IMR-90 (cell line): Measurements from ENCODE around the gene CCN5. TPM values are rescaled to one million over a fixed set of nuclear protein-coding genes. Genes with fewer than 3 reads are reported as not detected.

Experiments used
- ATAC-seq: fragments of 200-7000 bp; cut with Tn5 transposase; 2 replicates; pipeline ENCODE4 v1.9.1; 2020; ENCODE audit warnings: low read depth, mild to moderate bottlenecking, moderate library complexity
- BruUV-seq: library from RNA; stranded (reverse); fragments of 400-500 nt; replicated peaks from 2 replicates; lab custom pipeline; 2021; lab: Mats Ljungman, UMichigan
- CTCF ChIA-PET: fragments of 300-600 bp; formaldehyde crosslinking; extraction: SDS; loops from one replicate; lab custom pipeline; 2021; ENCODE audit warnings: antibody characterized with exemption; lab: Yijun Ruan, JAX
- POLR2A ChIA-PET: fragments of 300-600 bp; sonication (Branson Sonifier 250); formaldehyde crosslinking; loops from one replicate; lab custom pipeline; 2022; ENCODE audit warnings: antibody characterized with exemption; ENCODE audit not compliant: unreplicated experiment; lab: Charles Lee
- DNase-seq: peaks from one replicate; pipeline ENCODE4 v3.0.0; 2013
- H2AFZ ChIP-seq: replicated peaks from 2 replicates; pipeline ENCODE3; 2013; ENCODE audit warnings: low read length, mild to moderate bottlenecking; ENCODE audit not compliant: poor library complexity
- H2AK5ac ChIP-seq: 2 replicates; pipeline ENCODE4 v1.6.1; 2013; ENCODE audit warnings: low read depth, low read length, inconsistent platforms
- H2AK9ac ChIP-seq: replicated peaks from 2 replicates; pipeline ENCODE3; 2013; ENCODE audit warnings: mild to moderate bottlenecking, low read depth, low read length, moderate library complexity; ENCODE audit not compliant: poor library complexity
- H2BK120ac ChIP-seq: 2 replicates; pipeline ENCODE4 v1.6.1; 2013; ENCODE audit warnings: low read depth, low read length, inconsistent platforms
- H2BK15ac ChIP-seq: 3 replicates; pipeline ENCODE4 v1.6.1; 2013; ENCODE audit warnings: low read depth, low read length, inconsistent platforms
- H2BK20ac ChIP-seq: 2 replicates; pipeline ENCODE4 v1.6.1; 2013; ENCODE audit warnings: low read depth, mild to moderate bottlenecking, inconsistent platforms, low read length, moderate library complexity
- H2BK5ac ChIP-seq: 2 replicates; pipeline ENCODE4 v1.6.1; 2013; ENCODE audit warnings: mild to moderate bottlenecking, low read depth, low read length, inconsistent platforms; ENCODE audit not compliant: poor library complexity, severe bottlenecking
- H3K14ac ChIP-seq: replicated peaks from 2 replicates; pipeline ENCODE4 v1.6.1; 2013; ENCODE audit warnings: low read depth, low read length, inconsistent platforms
- H3K18ac ChIP-seq: 2 replicates; pipeline ENCODE4 v1.6.1; 2013; ENCODE audit warnings: low read depth, low read length, control low read depth
- H3K23ac ChIP-seq: 2 replicates; pipeline ENCODE4 v1.6.1; 2013; ENCODE audit warnings: low read depth, low read length, inconsistent platforms
- H3K27ac ChIP-seq: 2 replicates; pipeline ENCODE4 v1.5.1; 2013; ENCODE audit warnings: mild to moderate bottlenecking, control low read depth, low read length; ENCODE audit not compliant: insufficient read depth
- H3K27me3 ChIP-seq: 2 replicates; pipeline ENCODE4 v1.6.1; 2013; ENCODE audit warnings: low read length; ENCODE audit not compliant: control insufficient read depth, insufficient read depth
- H3K36me3 ChIP-seq: 2 replicates; pipeline ENCODE4 v1.6.1; 2013; ENCODE audit warnings: low read length, mixed read lengths; ENCODE audit not compliant: control insufficient read depth, insufficient read depth
- H3K4ac ChIP-seq: 2 replicates; pipeline ENCODE4 v1.6.1; 2013; ENCODE audit warnings: low read depth, low read length, inconsistent platforms
- H3K4me1 ChIP-seq: 2 replicates; pipeline ENCODE4 v1.6.1; 2013; ENCODE audit warnings: low read length, mixed read lengths; ENCODE audit not compliant: control insufficient read depth, insufficient read depth
- H3K4me2 ChIP-seq: 2 replicates; pipeline ENCODE4 v1.6.1; 2013; ENCODE audit warnings: low read depth, mild to moderate bottlenecking, control low read depth, low read length, moderate library complexity
- H3K4me3 ChIP-seq: 2 replicates; pipeline ENCODE4 v1.5.1; 2013; ENCODE audit warnings: low read depth, mild to moderate bottlenecking, control low read depth, low read length, moderate library complexity; ENCODE audit not compliant: insufficient read depth
- H3K56ac ChIP-seq: 2 replicates; pipeline ENCODE4 v1.6.1; 2013; ENCODE audit warnings: low read length, inconsistent platforms; ENCODE audit not compliant: insufficient read depth; ENCODE audit errors: extremely low read depth
- H3K79me1 ChIP-seq, 2 experiments: 2 replicates each; pipeline ENCODE4 v1.6.1; 2013; ENCODE audit warnings: low read length in 2 of 2, inconsistent platforms in 1 of 2, low read depth in 1 of 2
- H3K9ac ChIP-seq: 2 replicates; pipeline ENCODE4 v1.6.1; 2013; ENCODE audit warnings: low read depth, low read length, control low read depth
- H3K9me1 ChIP-seq: 2 replicates; pipeline ENCODE4 v1.6.1; 2013; ENCODE audit warnings: low read length, inconsistent platforms; ENCODE audit not compliant: insufficient read depth
- H3K9me3 ChIP-seq: 2 replicates; pipeline ENCODE4 v1.6.1; 2013; ENCODE audit warnings: low read length; ENCODE audit not compliant: control insufficient read depth, insufficient read depth
- H4K20me1 ChIP-seq: 2 replicates; pipeline ENCODE4 v1.6.1; 2013; ENCODE audit warnings: low read length, inconsistent platforms; ENCODE audit not compliant: insufficient read depth
- H4K5ac ChIP-seq: 2 replicates; pipeline ENCODE4 v1.6.1; 2013; ENCODE audit warnings: mild to moderate bottlenecking, low read depth, low read length, control low read depth
- H4K8ac ChIP-seq, 2 experiments: 2 replicates each; pipeline ENCODE4 v1.6.1; 2013; ENCODE audit warnings: low read depth in 2 of 2, low read length in 2 of 2, control low read depth in 1 of 2, inconsistent platforms in 1 of 2
- H4K91ac ChIP-seq: 2 replicates; pipeline ENCODE4 v1.6.1; 2013; ENCODE audit warnings: low read depth, low read length, inconsistent platforms; ENCODE audit not compliant: insufficient read depth
- BHLHE40 ChIP-seq: fragments of 150-350 bp; IDR thresholded peaks from 2 replicates; pipeline ENCODE4 v1.6.1; 2016; ENCODE audit warnings: mild to moderate bottlenecking, low read depth, low read length
- CHD1 ChIP-seq: IDR thresholded peaks from 2 replicates; pipeline ENCODE4 v1.6.1; 2012; ENCODE audit warnings: low read depth, low read length, improper control_type of control experiment
- MAZ ChIP-seq: IDR thresholded peaks from 2 replicates; pipeline ENCODE4 v1.6.1; 2012; ENCODE audit warnings: low read depth, mild to moderate bottlenecking, low read length, improper control_type of control experiment, moderate library complexity, borderline replicate concordance
- NFE2L2 ChIP-seq: fragments of 150-350 bp; IDR thresholded peaks from 2 replicates; pipeline ENCODE4 v1.6.1; 2016; ENCODE audit warnings: low read depth, mild to moderate bottlenecking, low read length
- SMC3 ChIP-seq: fragments of 150-350 bp; IDR thresholded peaks from 2 replicates; pipeline ENCODE4 v1.6.1; 2016; ENCODE audit warnings: low read depth, mild to moderate bottlenecking, antibody characterized with exemption, low read length, moderate library complexity
- WGBS, 2 experiments: methylation state at CpG; one replicate each; pipeline versions ENCODE4 v1.1.5 to v1.1.7; 2013; ENCODE audit warnings: missing lambda C conversion rate in 2 of 2; ENCODE audit not compliant: insufficient read length in 1 of 2; ENCODE audit errors: extremely low coverage in 2 of 2; 5-methylcytosine and 5-hydroxymethylcytosine counted together
- dilution Hi-C: fragments of 300-500 bp; cut with HindIII; formaldehyde crosslinking; loops from one replicate; pipeline ENCODE4 v1.14.3; 2018; ENCODE audit warnings: low sequenced_read_pairs; ENCODE audit not compliant: unreplicated experiment
- in situ Hi-C: fragments of 300-500 bp; cut with MboI; formaldehyde crosslinking; loops from 3 replicates; pipeline ENCODE4 v1.14.3; 2019; ENCODE audit warnings: low sequenced_read_pairs, inconsistent platforms, mixed read lengths
- intact Hi-C: fragments of 100-400 bp; cut with micrococcal nuclease; formaldehyde crosslinking; loops from 2 replicates; pipeline ENCODE4 v1.10.0; 2022
- polyA plus RNA-seq, 3 experiments: library from polyadenylated mRNA; depleted of rRNA; stranded (reverse); fragments of >200 nt; gene quantifications; 2 replicates each; pipeline ENCODE4 v1.2.3, GENCODE V29; 2012; ENCODE audit warnings: low replicate concordance in 1 of 3
- total RNA-seq: library from RNA; depleted of rRNA; stranded (reverse); fragments of >200 nt; gene quantifications from 2 replicates; pipeline ENCODE4 v1.2.3, GENCODE V29; 2012
- TF ChIP-seq, protein P1 (sequence below): conservative IDR thresholded peaks from 2 replicates; pipeline ENCODE4 v1.5.1; 2012; ENCODE audit warnings: mild to moderate bottlenecking, low read depth, low read length, improper control_type of control experiment

Gene CCN5
- total and polyA plus RNA-seq, 2 of the 4 experiments (the other 2 are of a cell fraction): not detected

DNA sequence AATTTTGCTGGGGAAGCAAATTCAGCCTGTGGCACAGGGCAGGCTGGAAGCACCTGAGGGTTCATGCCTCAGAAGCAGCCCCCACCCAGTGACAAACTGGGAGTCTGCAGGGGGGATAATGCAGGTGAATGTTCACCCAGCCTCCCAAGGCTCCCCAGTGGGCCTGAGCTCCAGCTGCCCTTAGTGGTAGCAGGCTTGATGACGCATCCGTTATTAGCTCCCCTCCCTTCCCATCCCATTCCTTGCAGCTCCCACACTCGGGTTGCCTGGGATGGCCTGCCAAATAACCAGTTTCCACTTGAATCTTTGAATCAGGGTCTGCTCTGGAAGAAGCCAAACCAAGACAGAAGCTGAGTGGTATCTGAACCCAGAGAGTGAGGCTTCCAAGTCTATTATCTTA is 46.3 kb downstream of the CCN5 start:
- Histone ChIP-seq H3K18ac (no peak overlapping the region), H3K9me3 (no peaks in the 10 kb centered on the region), H2BK120ac (no peak overlapping the region), H3K36me3 (no peaks in the 10 kb centered on the region), H3K27me3 (peaks cover 35% of the 10 kb centered on the region), H3K56ac (no peak overlapping the region), H4K91ac (no peak overlapping the region), H2BK5ac (no peak overlapping the region), H4K20me1 (no peaks in the 10 kb centered on the region), H2BK20ac (no peak overlapping the region), H3K27ac (no peak overlapping the region), H3K4me3 (no peak overlapping the region), H2BK15ac (no peak overlapping the region), H4K8ac (no peak overlapping the region), H3K9ac (no peak overlapping the region), H3K9me1 (peaks cover 4% of the 10 kb centered on the region; the same call in 1 of the 2 replicates), H3K4ac (no peak overlapping the region), H2AFZ (no peak overlapping the region), H3K4me1 (no peaks in the 10 kb centered on the region), H3K23ac (no peak overlapping the region), H3K79me1 (no peaks in the 10 kb centered on the region), H3K4me2 (no peak overlapping the region), H2AK9ac (no peak overlapping the region), H4K5ac (no peak overlapping the region), H3K14ac (no peak overlapping the region), H2AK5ac (no peak overlapping the region)
- in situ Hi-C loops: no loop called here
- dilution Hi-C loops: no loop called here
- CTCF ChIA-PET: no interaction called here
- intact Hi-C loops: no loop called here
- 52% methylated on average over 3 of the region's 3 CpGs; no CpG with 5 or more reads in 1 of the 2 experiments for WGBS, 2 experiments
- BruUV-seq: no TSS peak
- DNase-seq (no peak), ATAC-seq (no peak)
- POLR2A ChIA-PET: interaction anchor here (0.6 kb wide), 1 partner anchor 119 kb away, joined by 3 read pairs; no protein-coding TSS in a partner anchor
- TF ChIP-seq CHD1: no peak
- no peak for TF ChIP-seq MAZ
- no peak for TF ChIP-seq SMC3
- no peak for TF ChIP-seq NFE2L2
- TF ChIP-seq BHLHE40: no peak
- TF ChIP-seq, protein P1, sequence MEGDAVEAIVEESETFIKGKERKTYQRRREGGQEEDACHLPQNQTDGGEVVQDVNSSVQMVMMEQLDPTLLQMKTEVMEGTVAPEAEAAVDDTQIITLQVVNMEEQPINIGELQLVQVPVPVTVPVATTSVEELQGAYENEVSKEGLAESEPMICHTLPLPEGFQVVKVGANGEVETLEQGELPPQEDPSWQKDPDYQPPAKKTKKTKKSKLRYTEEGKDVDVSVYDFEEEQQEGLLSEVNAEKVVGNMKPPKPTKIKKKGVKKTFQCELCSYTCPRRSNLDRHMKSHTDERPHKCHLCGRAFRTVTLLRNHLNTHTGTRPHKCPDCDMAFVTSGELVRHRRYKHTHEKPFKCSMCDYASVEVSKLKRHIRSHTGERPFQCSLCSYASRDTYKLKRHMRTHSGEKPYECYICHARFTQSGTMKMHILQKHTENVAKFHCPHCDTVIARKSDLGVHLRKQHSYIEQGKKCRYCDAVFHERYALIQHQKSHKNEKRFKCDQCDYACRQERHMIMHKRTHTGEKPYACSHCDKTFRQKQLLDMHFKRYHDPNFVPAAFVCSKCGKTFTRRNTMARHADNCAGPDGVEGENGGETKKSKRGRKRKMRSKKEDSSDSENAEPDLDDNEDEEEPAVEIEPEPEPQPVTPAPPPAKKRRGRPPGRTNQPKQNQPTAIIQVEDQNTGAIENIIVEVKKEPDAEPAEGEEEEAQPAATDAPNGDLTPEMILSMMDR: no peak
